WTC11 (cell line): Measurements from ENCODE around the gene EXPH5.

Source experiments
- E2F5 ChIP-seq: sonication (generic); formaldehyde crosslinking; IDR thresholded peaks from 2 replicates; pipeline ENCODE4 v1.8.1; 2022; ENCODE audit warnings: mild to moderate bottlenecking, moderate library complexity, missing genetic modification reagents
- IRF2 ChIP-seq: sonication (generic); formaldehyde crosslinking; IDR thresholded peaks from 2 replicates; pipeline ENCODE4 v1.8.0; 2022; ENCODE audit warnings: low read depth, missing genetic modification reagents, borderline replicate concordance
- JUN ChIP-seq: sonication (generic); formaldehyde crosslinking; IDR thresholded peaks from 2 replicates; pipeline ENCODE4 v1.8.0; 2023; ENCODE audit warnings: mild to moderate bottlenecking, missing genetic modification reagents
- SMAD3 ChIP-seq: sonication (generic); formaldehyde crosslinking; IDR thresholded peaks from 2 replicates; pipeline ENCODE4 v1.8.0; 2022; ENCODE audit warnings: missing genetic modification reagents, mild to moderate bottlenecking, borderline replicate concordance
- STAT6 ChIP-seq: sonication (generic); formaldehyde crosslinking; conservative IDR thresholded peaks from 2 replicates; pipeline ENCODE4 v1.8.1; 2023; ENCODE audit warnings: mild to moderate bottlenecking, low read depth, missing genetic modification reagents, moderate library complexity
- USF2 ChIP-seq: sonication (generic); formaldehyde crosslinking; IDR thresholded peaks from 2 replicates; pipeline ENCODE4 v1.8.1; 2023; ENCODE audit warnings: mild to moderate bottlenecking, missing genetic modification reagents, moderate library complexity
- TF ChIP-seq, protein P1 (sequence below): fragments of 200-600 bp; IDR thresholded peaks from 2 replicates; pipeline ENCODE4 v1.8.0; 2022; ENCODE audit warnings: antibody characterized with exemption

GRCh38 chr11:108486828-108487227, 106.7 kb downstream of the EXPH5 start:
- TF ChIP-seq E2F5 (CRISPR knock-in tag) = no peak
- TF ChIP-seq JUN = no peak
- TF ChIP-seq, protein P1, sequence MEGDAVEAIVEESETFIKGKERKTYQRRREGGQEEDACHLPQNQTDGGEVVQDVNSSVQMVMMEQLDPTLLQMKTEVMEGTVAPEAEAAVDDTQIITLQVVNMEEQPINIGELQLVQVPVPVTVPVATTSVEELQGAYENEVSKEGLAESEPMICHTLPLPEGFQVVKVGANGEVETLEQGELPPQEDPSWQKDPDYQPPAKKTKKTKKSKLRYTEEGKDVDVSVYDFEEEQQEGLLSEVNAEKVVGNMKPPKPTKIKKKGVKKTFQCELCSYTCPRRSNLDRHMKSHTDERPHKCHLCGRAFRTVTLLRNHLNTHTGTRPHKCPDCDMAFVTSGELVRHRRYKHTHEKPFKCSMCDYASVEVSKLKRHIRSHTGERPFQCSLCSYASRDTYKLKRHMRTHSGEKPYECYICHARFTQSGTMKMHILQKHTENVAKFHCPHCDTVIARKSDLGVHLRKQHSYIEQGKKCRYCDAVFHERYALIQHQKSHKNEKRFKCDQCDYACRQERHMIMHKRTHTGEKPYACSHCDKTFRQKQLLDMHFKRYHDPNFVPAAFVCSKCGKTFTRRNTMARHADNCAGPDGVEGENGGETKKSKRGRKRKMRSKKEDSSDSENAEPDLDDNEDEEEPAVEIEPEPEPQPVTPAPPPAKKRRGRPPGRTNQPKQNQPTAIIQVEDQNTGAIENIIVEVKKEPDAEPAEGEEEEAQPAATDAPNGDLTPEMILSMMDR = no peak
- TF ChIP-seq IRF2 (CRISPR knock-in tag) = no peak
- TF ChIP-seq USF2 (CRISPR knock-in tag) = no peak
- TF ChIP-seq SMAD3 = no peak
- TF ChIP-seq STAT6 (CRISPR knock-in tag) = no peak
